Tibial nerve (tissue), 4 donors: ENCODE data around the gene CNPPD1. TPM values are rescaled to one million over a fixed set of nuclear protein-coding genes. Genes with fewer than 3 reads are reported as not detected.

Experiments used
- DNase-seq, 2 donors: peaks; one replicate each; pipeline ENCODE4 v3.0.0-alpha.2; 2019; ENCODE audit warnings: low spot score in 2 of 2
- H3K27ac ChIP-seq, 4 donors: fragments of 200-600 bp; sonication (generic) in 3 of 4; one replicate each; pipeline ENCODE4 v1.5.1; 2017 to 2019; ENCODE audit warnings: mild to moderate bottlenecking in 1 of 4
- H3K27me3 ChIP-seq, 2 donors: fragments of 200-600 bp; sonication (generic) in 1 of 2; one replicate each; pipeline versions ENCODE4 v1.5.1 to v1.6.0; 2017 to 2019
- H3K36me3 ChIP-seq, 3 donors: fragments of 200-600 bp; sonication (generic); one replicate each; pipeline ENCODE4 v1.5.1; 2018 to 2019
- H3K4me1 ChIP-seq, 4 donors: fragments of 200-600 bp; sonication (generic) in 3 of 4; one replicate each; pipeline ENCODE4 v1.5.1; 2017 to 2019
- H3K4me3 ChIP-seq, 4 donors: fragments of 200-600 bp; sonication (generic) in 3 of 4; one replicate each; pipeline ENCODE4 v1.5.1; 2017 to 2019; ENCODE audit warnings: mild to moderate bottlenecking in 1 of 4, moderate library complexity in 1 of 4
- H3K9me3 ChIP-seq, 4 donors: fragments of 200-600 bp; sonication (generic) in 3 of 4; one replicate each; pipeline ENCODE4 v1.5.1; 2017 to 2019
- CTCF ChIP-seq, 5 experiments: fragments of 200-600 bp in 3 of 5; fragments of 450-650 bp in 2 of 5; sonication (generic) in 3 of 5; IDR thresholded peaks; one replicate each; pipeline ENCODE4 v1.5.1; 2016 to 2019; ENCODE audit warnings: antibody characterized with exemption in 5 of 5, mild to moderate bottlenecking in 3 of 5, moderate library complexity in 2 of 5
- EP300 ChIP-seq, 2 donors: sonication (generic); formaldehyde crosslinking; IDR thresholded peaks; one replicate each; pipeline ENCODE4 v1.6.1; 2017; ENCODE audit warnings: antibody characterized with exemption in 2 of 2, mild to moderate bottlenecking in 1 of 2
- POLR2A ChIP-seq, 2 donors: fragments of 450-650 bp; IDR thresholded peaks; one replicate each; pipeline ENCODE4 v1.6.1; 2017; ENCODE audit warnings: antibody characterized with exemption in 2 of 2, mild to moderate bottlenecking in 2 of 2, moderate library complexity in 2 of 2
- WGBS, 2 donors: methylation state at CpG; one replicate each; pipeline ENCODE4 v1.1.5; 2018; 5-methylcytosine and 5-hydroxymethylcytosine counted together
- total RNA-seq, 4 donors: library from RNA; depleted of rRNA; stranded (reverse); fragments of >200 nt; gene quantifications; one replicate each; pipeline ENCODE4 v1.1.0, GENCODE V29; 2016

CNPPD1 gene
- total RNA-seq, 4 donors from 2014 or later, result 38.8 to 51.3 (median 49.4) TPM

- Histone ChIP-seq H3K36me3 (peaks cover 0 to 84% (median 15%) of the 10 kb centered on the region in 3 donors), H3K4me3 (no peak overlapping the region), H3K27ac (no peak overlapping the region), H3K27me3 (no peaks in the 10 kb centered on the region), H3K9me3 (no peaks in the 10 kb centered on the region), H3K4me1 (peaks cover 0 to 33% (median 15%) of the 10 kb centered on the region in 4 donors)
- TF ChIP-seq CTCF (IDR thresholded peaks at IDR 0.05) (no peak), POLR2A (IDR thresholded peaks at IDR 0.05) (no peak), EP300 (IDR thresholded peaks at IDR 0.05) (no peak)
- 89 to 90% methylated on average over 7 to 8 of the region's 8 CpGs for WGBS, 2 donors
- DNase-seq, result no peak
Observed at GRCh38 chr2:219213026-219213415, 36.3 kb upstream of the CNPPD1 start.

- Histone ChIP-seq H3K27me3 (no peaks in the 10 kb centered on the region), H3K36me3 (peaks cover 0 to 79% (median 15%) of the 10 kb centered on the region in 3 donors), H3K27ac (peak overlapping the region in 1 of 4 donors; percentile 7), H3K9me3 (no peaks in the 10 kb centered on the region), H3K4me3 (no peak overlapping the region), H3K4me1 (peaks cover 0 to 26% (median 12%) of the 10 kb centered on the region in 4 donors)
- TF ChIP-seq CTCF (IDR thresholded peaks at IDR 0.05) (no peak), POLR2A (IDR thresholded peaks at IDR 0.05) (no peak), EP300 (IDR thresholded peaks at IDR 0.05) (no peak)
- DNase-seq, result no peak
- WGBS, 2 donors, result 86 to 91% methylated on average over 9 of the region's 9 CpGs
Observed at GRCh38 chr2:219210886-219211362, 34.2 kb upstream of the CNPPD1 start.

- H3K36me3 ChIP-seq, result peaks cover 0 to 73% (median 15%) of the 10 kb centered on the region in 3 donors
- TF ChIP-seq CTCF (IDR thresholded peaks at IDR 0.05) (no peak), EP300 (IDR thresholded peaks at IDR 0.05) (no peak), POLR2A (IDR thresholded peaks at IDR 0.05) (no peak)
- H3K9me3 ChIP-seq, result no peaks in the 10 kb centered on the region
- WGBS, 2 donors, result 89 to 94% methylated on average over 24 of the region's 24 CpGs
- H3K27me3 ChIP-seq, result no peaks in the 10 kb centered on the region
- no peak overlapping the region for H3K27ac ChIP-seq
- H3K4me1 ChIP-seq, result peaks cover 0 to 24% (median 12%) of the 10 kb centered on the region in 4 donors
- H3K4me3 ChIP-seq, result no peak overlapping the region
- DNase-seq, result no peak
Observed at GRCh38 chr2:219210196-219210885, 33.6 kb upstream of the CNPPD1 start.

GRCh38 chr2:219209236-219210195 lies 32.8 kb upstream of the CNPPD1 start:
- peak overlapping the region in 2 of 4 donors; percentile 19 to 24 for H3K27ac ChIP-seq
- no peak for DNase-seq

More at GRCh38 chr2:219209236-219210195, 32.8 kb upstream of the CNPPD1 start:
- H3K4me1 ChIP-seq, result peaks cover 0 to 23% (median 12%) of the 10 kb centered on the region in 4 donors
- WGBS, 2 donors, result 77 to 78% methylated on average over 18 of the region's 18 CpGs
- H3K36me3 ChIP-seq, result peaks cover 0 to 65% (median 15%) of the 10 kb centered on the region in 3 donors
- no peaks in the 10 kb centered on the region for H3K27me3 ChIP-seq
- TF ChIP-seq EP300 (IDR thresholded peaks at IDR 0.05) (no peak), CTCF (IDR thresholded peaks at IDR 0.05) (no peak)
- H3K4me3 ChIP-seq, result no peak overlapping the region
- H3K9me3 ChIP-seq, result no peaks in the 10 kb centered on the region
